ENCODE results near the gene ZCRB1. TPM values are rescaled to one million over a fixed set of nuclear protein-coding genes. Genes with fewer than 3 reads are reported as not detected.

Gene ZCRB1
- total RNA-seq, 1 experiment from 2014 or later, result 52.9 TPM

DNA sequence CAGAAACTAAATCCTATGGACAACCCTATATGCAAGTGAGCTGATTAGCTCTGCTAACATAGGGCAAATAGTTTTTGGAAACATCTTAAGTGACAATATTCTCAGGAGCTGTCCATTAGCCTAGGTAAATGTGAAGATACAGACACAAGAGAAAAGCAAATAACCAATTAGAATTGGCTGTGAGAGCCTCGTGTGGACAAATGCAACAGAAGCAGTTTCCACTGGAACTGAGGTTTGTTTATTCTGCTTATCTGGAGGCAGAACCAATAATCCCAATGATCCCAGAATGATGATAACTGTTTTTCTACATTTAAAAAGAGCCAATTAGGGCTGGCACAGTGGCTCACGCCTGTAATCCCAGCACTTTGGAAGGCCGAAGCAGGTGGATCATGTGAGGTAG, 44.6 kb downstream of the ZCRB1 start:
- DNase-seq (ENCODE audit: low read depth), result no peak

DNA sequence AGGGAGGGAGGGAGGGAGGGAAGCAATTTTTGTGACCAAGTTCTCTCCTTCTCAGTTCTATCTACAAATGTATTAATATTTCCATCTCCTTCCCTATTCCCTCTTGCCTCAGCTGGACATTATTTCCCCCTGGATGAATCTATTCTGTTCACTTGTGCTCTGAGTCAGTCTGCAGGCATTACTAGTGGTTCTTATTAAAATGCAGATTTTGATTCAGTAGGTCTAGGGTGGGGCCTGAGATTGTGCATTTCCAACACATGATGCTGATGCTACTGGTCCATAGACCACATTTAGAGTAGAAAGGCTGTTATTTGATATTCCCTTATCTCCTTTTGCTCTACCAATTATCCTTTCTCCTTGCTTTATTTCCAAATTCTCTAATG, 47.8 kb downstream of the ZCRB1 start:
- no peak for DNase-seq (ENCODE audit: low read depth)

GRCh38 chr12:42277396-42278127, 48.3 kb downstream of the ZCRB1 start:
- DNase-seq (ENCODE audit: low read depth), result no peak

DNA sequence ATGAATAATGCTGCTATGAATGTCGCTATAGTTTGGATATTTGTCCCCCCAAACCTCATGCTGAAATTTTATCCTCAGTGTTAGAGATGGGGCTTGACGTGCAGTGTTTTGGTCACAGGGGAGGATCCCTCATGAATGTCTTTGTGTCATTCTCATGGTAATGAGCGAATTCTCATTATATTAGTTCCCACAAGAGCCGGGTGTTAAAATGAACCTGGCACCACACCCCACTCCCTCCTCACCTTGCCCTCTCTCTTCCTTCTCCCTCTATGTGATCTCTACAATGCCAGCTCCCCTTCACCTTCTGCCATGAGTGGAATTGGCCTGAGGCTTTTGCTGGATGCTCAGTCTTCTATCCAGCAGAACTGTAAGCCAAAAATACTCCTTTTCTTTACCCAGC, 50.4 kb downstream of the ZCRB1 start:
- no peak for DNase-seq (ENCODE audit: low read depth)

DNA sequence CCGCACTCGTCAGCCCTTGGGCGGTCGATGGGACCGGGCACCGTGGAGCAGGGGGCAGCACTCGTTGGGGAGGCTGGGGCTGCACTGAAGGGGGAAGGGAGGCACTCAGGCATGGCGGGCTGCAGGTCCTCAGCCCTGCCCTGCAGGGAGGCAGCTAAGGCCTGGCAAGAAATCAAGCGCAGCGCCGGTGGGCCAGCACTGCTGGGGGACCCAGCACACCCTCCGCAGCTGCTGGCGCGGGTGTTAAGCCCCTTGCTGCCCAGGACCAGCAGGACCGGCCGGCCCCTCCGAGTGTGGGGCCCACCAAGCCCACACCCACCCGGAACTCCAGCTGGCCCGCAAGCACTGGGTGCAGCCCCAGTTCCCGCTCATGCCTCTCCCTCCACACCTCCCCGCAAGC, 52.2 kb downstream of the ZCRB1 start:
- no peak for DNase-seq (ENCODE audit: low read depth)

DNA sequence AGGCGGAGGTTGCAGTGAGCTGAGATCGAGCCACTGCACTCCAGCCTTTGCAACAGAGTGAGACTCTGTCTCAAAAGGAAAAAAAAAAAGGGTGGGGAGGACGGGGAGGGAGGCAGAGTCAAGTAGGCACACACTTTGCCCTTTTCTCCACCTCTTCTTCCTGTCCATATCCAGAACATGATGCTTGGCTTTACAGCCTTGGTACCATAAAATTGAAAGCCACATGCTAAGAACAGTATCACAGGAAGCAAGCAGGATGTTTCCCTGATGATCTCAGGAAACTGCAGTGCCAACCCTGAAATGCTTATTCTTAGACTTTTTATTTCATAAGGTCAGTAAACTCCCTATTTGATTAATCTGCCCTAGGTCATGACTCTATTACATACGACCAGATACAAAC, 55.3 kb downstream of the ZCRB1 start:
- no peak for DNase-seq (ENCODE audit: low read depth)

DNA sequence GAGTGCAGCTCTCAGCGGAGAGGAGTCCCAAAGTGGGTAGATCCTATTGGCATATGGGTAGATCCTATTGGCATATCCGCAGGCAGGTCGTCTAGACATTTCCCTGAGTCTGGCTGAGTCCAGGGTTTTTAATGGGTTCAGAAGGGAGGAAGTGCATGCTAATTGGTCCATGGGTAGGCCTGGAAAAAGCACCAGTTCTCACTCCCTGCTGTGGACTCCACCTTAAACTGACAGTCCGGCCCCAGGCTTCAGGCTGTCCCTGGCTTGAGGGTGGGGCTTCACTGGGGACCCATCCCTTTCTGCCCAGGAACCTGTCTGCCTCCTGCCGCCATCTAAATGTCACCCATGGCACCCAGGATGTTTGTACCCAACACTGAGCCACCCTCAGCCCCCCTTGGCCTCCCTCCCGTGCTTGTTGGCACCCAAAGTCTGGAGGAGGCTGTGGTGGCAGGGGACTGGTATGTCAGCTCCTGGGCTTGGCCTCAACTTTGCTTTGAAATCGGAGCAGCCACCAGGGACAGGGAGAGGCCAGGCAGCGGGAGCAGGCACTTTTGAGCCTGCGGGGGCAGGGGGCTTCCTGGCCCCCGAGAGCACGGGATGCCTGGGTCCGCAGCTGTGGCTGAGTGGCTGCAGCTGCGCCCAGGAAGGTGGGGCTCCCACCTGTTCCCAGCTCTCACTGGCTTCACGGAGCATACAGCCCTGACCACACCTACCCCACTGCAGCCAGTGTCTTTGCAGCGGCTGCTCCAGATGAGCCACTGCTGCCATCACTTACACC, 58.3 kb downstream of the ZCRB1 start:
- no peak for DNase-seq (ENCODE audit: low read depth)

DNA sequence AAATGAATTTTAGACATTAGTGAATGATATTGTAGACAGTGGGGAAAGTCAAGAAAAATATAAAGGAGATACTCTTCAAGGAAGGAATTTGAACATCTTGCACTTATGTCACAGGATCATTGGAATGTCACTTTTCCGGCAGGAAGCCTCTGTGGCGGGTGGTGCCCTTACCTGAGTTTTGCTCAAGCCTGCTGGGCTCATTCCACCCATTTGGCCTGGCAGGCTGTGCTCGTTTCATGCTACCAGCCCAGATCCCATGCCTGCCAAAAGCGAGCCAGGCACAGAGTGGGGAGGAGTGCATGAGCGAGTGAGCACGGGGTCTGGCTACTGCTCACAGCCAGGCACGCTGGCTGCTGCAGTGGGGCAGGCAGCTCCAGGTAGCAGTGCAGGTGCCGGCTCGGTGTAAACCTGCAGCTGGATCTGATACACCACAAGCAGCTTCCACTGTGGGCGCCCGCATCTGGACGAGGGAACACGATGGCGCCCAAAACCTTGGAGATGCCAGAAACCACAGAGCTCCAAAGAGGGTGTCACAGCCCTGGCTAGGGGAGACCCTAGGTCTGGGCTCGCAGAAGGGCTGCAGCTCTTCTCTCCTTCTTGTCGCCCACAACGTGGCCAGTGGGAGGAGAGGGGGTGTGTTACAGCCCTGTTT, 59.2 kb downstream of the ZCRB1 start:
- DNase-seq (ENCODE audit: low read depth), result no peak

- no peak for DNase-seq (ENCODE audit: low read depth)
These were observed 63.6 kb downstream of the ZCRB1 start for GRCh38 chr12:42262271-42262670.

Other genes starting within 250 kb of the ZCRB1 start
- gene GXYLT1, start 181.2 kb downstream of the ZCRB1 start, total RNA-seq (2014; rRNA removed; shearing (Covaris generic)), result 28.8 and 29.9 TPM in 2 replicates
- gene YAF2, start 87.8 kb downstream of the ZCRB1 start, total RNA-seq (2014; rRNA removed; shearing (Covaris generic)), result 11.5 and 16.7 TPM in 2 replicates
- gene PPHLN1, start 73 bp upstream of the ZCRB1 start, total RNA-seq (2014; rRNA removed; shearing (Covaris generic)), result 84.1 and 91.9 TPM in 2 replicates